HepG2 (cell line): ENCODE results near the gene TTC23. TPM values are rescaled to one million over a fixed set of nuclear protein-coding genes. Genes with fewer than 3 reads are reported as not detected.

Source experiments
- CEBPG ChIP-seq: IDR thresholded peaks from 2 replicates; pipeline ENCODE4 v1.6.1; 2016
- FOSL1 ChIP-seq: sonication (generic); formaldehyde crosslinking; IDR thresholded peaks from 2 replicates; pipeline ENCODE4 v1.9.0; 2021; ENCODE audit warnings: missing genetic modification reagents, borderline replicate concordance
- MEIS1 ChIP-seq: sonication (generic); formaldehyde crosslinking; IDR thresholded peaks from 2 replicates; pipeline ENCODE4 v1.9.0; 2021; ENCODE audit warnings: mild to moderate bottlenecking, missing genetic modification reagents, moderate library complexity, borderline replicate concordance
- MTF1 ChIP-seq: sonication (generic); formaldehyde crosslinking; IDR thresholded peaks from 2 replicates; pipeline ENCODE4 v1.5.0; 2020; ENCODE audit warnings: missing genetic modification reagents
- NR1H2 ChIP-seq: sonication (generic); formaldehyde crosslinking; IDR thresholded peaks from 2 replicates; pipeline ENCODE4 v1.8.1; 2022; ENCODE audit warnings: low read depth, missing genetic modification reagents, borderline replicate concordance
- SP1 ChIP-seq, 2 experiments: fragments of 450-650 bp in 1 of 2; sonication (generic) in 1 of 2; formaldehyde crosslinking in 1 of 2; IDR thresholded peaks; 2 replicates each; pipeline versions ENCODE4 v1.4.0 to v1.6.1; 2016 to 2020; ENCODE audit warnings: missing genetic modification reagents in 1 of 2
- U2AF1 ChIP-seq: fragments of 200-400 bp; formaldehyde crosslinking; optimal IDR thresholded peaks from 2 replicates; pipeline ENCODE3; 2017; ENCODE audit warnings: mild to moderate bottlenecking, low read depth, low read length
- ZNF263 ChIP-seq: sonication (generic); formaldehyde crosslinking; IDR thresholded peaks from 2 replicates; pipeline ENCODE4 v1.4.0; 2020; ENCODE audit warnings: missing genetic modification reagents
- ZNF484 ChIP-seq: sonication (generic); formaldehyde crosslinking; IDR thresholded peaks from 2 replicates; pipeline ENCODE4 v1.5.1; 2020; ENCODE audit warnings: mild to moderate bottlenecking, low read depth, missing genetic modification reagents, borderline replicate concordance
- ZNF790 ChIP-seq: sonication (generic); formaldehyde crosslinking; IDR thresholded peaks from 2 replicates; pipeline ENCODE4 v1.8.0; 2022; ENCODE audit warnings: missing genetic modification reagents, mild to moderate bottlenecking, borderline replicate concordance
- ZSCAN25 ChIP-seq: sonication (generic); formaldehyde crosslinking; IDR thresholded peaks from 2 replicates; pipeline ENCODE4 v1.8.0; 2022; ENCODE audit warnings: mild to moderate bottlenecking, missing genetic modification reagents
- polyA plus RNA-seq, 8 experiments: library from polyadenylated mRNA; depleted of rRNA in 3 of 8; stranded (reverse) in 7 of 8; unstranded in 1 of 8; fragments of >200 nt; fragmentation: Illumina TruSeq in 4 of 8; extraction: Trizol in 4 of 8; gene quantifications; 2 replicates each; pipeline versions ENCODE4 v1.2.1 to v1.2.3, GENCODE V29; 2011 to 2016; ENCODE audit warnings: low read depth in 4 of 8, missing spikeins in 1 of 8, mixed read lengths in 1 of 8; ENCODE audit not compliant: insufficient read depth in 1 of 8
- total RNA-seq, 5 experiments: library from RNA; depleted of rRNA; stranded (reverse); fragments of >200 nt; fragmentation: Illumina TruSeq; extraction: Trizol; gene quantifications; 2 replicates each; pipeline ENCODE4 v1.2.3, GENCODE V29; 2016; ENCODE audit warnings: low read depth in 1 of 5
- TF ChIP-seq, protein P1 (sequence below): sonication (generic); formaldehyde crosslinking; IDR thresholded peaks from 2 replicates; pipeline ENCODE4 v1.5.0; 2020; ENCODE audit warnings: mild to moderate bottlenecking, missing genetic modification reagents, borderline replicate concordance
- TF ChIP-seq, protein P2 (sequence below): sonication (generic); formaldehyde crosslinking; IDR thresholded peaks from 2 replicates; pipeline ENCODE4 v1.5.0; 2020; ENCODE audit warnings: mild to moderate bottlenecking, missing genetic modification reagents, borderline replicate concordance
- TF ChIP-seq, protein P3 (sequence below): sonication (generic); formaldehyde crosslinking; IDR thresholded peaks from 2 replicates; pipeline ENCODE4 v1.4.0; 2020; ENCODE audit warnings: missing genetic modification reagents, mild to moderate bottlenecking, borderline replicate concordance
- TF ChIP-seq, protein P4 (sequence below): IDR thresholded peaks from 2 replicates; pipeline ENCODE4 v1.6.1; 2016; ENCODE audit warnings: control low read depth

The TTC23 gene
- total and polyA plus RNA-seq, 2 of the 13 experiments (the other 11 are each of a cell fraction or from before 2014, with no cell fraction given): 1.6 to 11.7 TPM

DNA sequence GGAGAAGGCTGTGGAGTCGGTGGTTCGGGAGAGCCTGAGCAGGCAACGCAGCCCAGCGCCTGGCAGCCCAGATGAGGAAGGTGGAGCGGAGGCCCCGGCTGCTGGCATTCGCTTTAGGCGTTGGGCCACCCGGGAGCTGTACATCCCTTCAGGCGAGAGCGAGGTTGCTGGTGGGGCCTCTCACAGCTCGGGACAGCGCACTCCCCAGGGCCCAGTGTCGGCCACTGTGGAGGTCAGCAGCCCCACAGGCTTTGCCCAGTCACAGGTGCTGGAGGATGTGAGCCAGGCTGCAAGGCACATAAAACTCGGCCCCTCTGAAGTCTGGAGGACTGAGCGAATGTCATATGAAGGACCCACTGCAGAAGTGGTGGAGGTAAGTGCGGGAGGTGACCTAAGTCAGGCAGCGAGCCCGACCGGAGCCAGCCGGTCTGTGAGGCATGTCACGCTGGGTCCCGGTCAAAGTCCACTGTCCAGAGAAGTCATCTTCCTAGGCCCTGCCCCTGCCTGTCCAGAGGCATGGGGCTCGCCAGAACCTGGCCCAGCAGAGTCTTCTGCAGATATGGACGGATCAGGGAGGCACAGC, 117.8 kb downstream of the TTC23 start (continued):
- TF ChIP-seq, protein P1, sequence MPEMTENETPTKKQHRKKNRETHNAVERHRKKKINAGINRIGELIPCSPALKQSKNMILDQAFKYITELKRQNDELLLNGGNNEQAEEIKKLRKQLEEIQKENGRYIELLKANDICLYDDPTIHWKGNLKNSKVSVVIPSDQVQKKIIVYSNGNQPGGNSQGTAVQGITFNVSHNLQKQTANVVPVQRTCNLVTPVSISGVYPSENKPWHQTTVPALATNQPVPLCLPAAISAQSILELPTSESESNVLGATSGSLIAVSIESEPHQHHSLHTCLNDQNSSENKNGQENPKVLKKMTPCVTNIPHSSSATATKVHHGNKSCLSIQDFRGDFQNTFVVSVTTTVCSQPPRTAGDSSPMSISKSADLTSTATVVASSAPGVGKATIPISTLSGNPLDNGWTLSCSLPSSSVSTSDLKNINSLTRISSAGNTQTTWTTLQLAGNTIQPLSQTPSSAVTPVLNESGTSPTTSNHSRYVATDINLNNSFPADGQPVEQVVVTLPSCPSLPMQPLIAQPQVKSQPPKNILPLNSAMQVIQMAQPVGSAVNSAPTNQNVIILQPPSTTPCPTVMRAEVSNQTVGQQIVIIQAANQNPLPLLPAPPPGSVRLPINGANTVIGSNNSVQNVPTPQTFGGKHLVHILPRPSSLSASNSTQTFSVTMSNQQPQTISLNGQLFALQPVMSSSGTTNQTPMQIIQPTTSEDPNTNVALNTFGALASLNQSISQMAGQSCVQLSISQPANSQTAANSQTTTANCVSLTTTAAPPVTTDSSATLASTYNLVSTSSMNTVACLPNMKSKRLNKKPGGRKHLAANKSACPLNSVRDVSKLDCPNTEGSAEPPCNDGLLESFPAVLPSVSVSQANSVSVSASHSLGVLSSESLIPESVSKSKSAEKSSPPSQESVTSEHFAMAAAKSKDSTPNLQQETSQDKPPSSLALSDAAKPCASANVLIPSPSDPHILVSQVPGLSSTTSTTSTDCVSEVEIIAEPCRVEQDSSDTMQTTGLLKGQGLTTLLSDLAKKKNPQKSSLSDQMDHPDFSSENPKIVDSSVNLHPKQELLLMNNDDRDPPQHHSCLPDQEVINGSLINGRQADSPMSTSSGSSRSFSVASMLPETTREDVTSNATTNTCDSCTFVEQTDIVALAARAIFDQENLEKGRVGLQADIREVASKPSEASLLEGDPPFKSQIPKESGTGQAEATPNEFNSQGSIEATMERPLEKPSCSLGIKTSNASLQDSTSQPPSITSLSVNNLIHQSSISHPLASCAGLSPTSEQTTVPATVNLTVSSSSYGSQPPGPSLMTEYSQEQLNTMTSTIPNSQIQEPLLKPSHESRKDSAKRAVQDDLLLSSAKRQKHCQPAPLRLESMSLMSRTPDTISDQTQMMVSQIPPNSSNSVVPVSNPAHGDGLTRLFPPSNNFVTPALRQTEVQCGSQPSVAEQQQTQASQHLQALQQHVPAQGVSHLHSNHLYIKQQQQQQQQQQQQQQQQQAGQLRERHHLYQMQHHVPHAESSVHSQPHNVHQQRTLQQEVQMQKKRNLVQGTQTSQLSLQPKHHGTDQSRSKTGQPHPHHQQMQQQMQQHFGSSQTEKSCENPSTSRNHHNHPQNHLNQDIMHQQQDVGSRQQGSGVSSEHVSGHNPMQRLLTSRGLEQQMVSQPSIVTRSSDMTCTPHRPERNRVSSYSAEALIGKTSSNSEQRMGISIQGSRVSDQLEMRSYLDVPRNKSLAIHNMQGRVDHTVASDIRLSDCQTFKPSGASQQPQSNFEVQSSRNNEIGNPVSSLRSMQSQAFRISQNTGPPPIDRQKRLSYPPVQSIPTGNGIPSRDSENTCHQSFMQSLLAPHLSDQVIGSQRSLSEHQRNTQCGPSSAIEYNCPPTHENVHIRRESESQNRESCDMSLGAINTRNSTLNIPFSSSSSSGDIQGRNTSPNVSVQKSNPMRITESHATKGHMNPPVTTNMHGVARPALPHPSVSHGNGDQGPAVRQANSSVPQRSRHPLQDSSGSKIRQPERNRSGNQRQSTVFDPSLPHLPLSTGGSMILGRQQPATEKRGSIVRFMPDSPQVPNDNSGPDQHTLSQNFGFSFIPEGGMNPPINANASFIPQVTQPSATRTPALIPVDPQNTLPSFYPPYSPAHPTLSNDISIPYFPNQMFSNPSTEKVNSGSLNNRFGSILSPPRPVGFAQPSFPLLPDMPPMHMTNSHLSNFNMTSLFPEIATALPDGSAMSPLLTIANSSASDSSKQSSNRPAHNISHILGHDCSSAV (CRISPR knock-in tag): no peak
- TF ChIP-seq NR1H2 (CRISPR knock-in tag) (no peak), SP1 (IDR thresholded peaks at IDR 0.05) (no peak), SP1 (CRISPR knock-in tag; IDR thresholded peaks at IDR 0.05) (no peak), FOSL1 (CRISPR knock-in tag) (no peak), ZNF263 (CRISPR knock-in tag) (no peak), ZNF790 (CRISPR knock-in tag) (no peak), U2AF1 (no peak), ZSCAN25 (CRISPR knock-in tag) (no peak), MTF1 (no peak), CEBPG (CRISPR knock-in tag) (no peak), MEIS1 (no peak), ZNF484 (CRISPR knock-in tag) (no peak)
- TF ChIP-seq, protein P2, sequence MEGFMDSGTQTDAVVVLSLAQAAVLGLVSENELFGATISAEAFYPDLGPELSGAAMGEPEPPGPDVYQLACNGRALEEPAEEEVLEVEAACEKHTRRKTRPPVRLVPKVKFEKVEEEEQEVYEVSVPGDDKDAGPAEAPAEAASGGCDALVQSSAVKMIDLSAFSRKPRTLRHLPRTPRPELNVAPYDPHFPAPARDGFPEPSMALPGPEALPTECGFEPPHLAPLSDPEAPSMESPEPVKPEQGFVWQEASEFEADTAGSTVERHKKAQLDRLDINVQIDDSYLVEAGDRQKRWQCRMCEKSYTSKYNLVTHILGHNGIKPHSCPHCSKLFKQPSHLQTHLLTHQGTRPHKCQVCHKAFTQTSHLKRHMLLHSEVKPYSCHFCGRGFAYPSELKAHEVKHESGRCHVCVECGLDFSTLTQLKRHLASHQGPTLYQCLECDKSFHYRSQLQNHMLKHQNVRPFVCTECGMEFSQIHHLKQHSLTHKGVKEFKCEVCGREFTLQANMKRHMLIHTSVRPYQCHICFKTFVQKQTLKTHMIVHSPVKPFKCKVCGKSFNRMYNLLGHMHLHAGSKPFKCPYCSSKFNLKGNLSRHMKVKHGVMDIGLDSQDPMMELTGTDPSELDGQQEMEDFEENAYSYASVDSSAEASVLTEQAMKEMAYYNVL: 0 out of 2 replicates have a peak, but pooled peaks have one; percentile 45
- TF ChIP-seq, protein P3, sequence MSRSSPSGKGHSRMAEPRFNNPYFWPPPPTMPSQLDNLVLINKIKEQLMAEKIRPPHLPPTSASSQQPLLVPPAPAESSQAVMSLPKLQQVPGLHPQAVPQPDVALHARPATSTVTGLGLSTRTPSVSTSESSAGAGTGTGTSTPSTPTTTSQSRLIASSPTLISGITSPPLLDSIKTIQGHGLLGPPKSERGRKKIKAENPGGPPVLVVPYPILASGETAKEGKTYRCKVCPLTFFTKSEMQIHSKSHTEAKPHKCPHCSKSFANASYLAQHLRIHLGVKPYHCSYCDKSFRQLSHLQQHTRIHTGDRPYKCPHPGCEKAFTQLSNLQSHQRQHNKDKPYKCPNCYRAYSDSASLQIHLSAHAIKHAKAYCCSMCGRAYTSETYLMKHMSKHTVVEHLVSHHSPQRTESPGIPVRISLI (CRISPR knock-in tag): no peak
- TF ChIP-seq, protein P4, sequence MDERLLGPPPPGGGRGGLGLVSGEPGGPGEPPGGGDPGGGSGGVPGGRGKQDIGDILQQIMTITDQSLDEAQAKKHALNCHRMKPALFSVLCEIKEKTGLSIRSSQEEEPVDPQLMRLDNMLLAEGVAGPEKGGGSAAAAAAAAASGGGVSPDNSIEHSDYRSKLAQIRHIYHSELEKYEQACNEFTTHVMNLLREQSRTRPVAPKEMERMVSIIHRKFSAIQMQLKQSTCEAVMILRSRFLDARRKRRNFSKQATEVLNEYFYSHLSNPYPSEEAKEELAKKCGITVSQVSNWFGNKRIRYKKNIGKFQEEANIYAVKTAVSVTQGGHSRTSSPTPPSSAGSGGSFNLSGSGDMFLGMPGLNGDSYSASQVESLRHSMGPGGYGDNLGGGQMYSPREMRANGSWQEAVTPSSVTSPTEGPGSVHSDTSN: no peak
